A204.1 (cell line): ENCODE results near the gene CIZ1.

ENCODE experiments used
- FAIRE-seq: peaks from 2 replicates; lab custom pipeline; 2012; peaks lifted over from hg19 to GRCh38; lab: Jason Lieb, UNC

CIZ1 gene

GRCh38 chr9:128163027-128163515, 28.3 kb downstream of the CIZ1 start:
- FAIRE-seq = no peak

GRCh38 chr9:128162215-128163026, 29.0 kb downstream of the CIZ1 start:
- FAIRE-seq = no peak

- FAIRE-seq = no peak
Measured at GRCh38 chr9:128161215-128161902, 30.0 kb downstream of the CIZ1 start.

- no peak for FAIRE-seq
Measured at GRCh38 chr9:128160603-128160987, 30.8 kb downstream of the CIZ1 start.

GRCh38 chr9:128159784-128160602, 31.4 kb downstream of the CIZ1 start, which contains the start of gene BBLN:
BBLN (plus strand) TSS chr9:128160265; CDS start chr9:128160408, 143 bp downstream.
- FAIRE-seq = no peak

- FAIRE-seq = no peak
Measured at GRCh38 chr9:128159522-128159783, 31.9 kb downstream of the CIZ1 start.

GRCh38 chr9:128155736-128156500, 35.5 kb downstream of the CIZ1 start:
- no peak for FAIRE-seq

- FAIRE-seq = no peak
Measured at GRCh38 chr9:128153947-128154695, 37.3 kb downstream of the CIZ1 start.

- FAIRE-seq = no peak
Measured at GRCh38 chr9:128153060-128153946, 38.1 kb downstream of the CIZ1 start.

GRCh38 chr9:128152133-128153059, 39.0 kb downstream of the CIZ1 start:
- FAIRE-seq = no peak

- FAIRE-seq = no peak
Measured at GRCh38 chr9:128151309-128152132, 39.9 kb downstream of the CIZ1 start.

- no peak for FAIRE-seq
Measured at GRCh38 chr9:128150594-128151308, 40.6 kb downstream of the CIZ1 start.

- FAIRE-seq = no peak
Measured at GRCh38 chr9:128149951-128150593, 41.3 kb downstream of the CIZ1 start.

- FAIRE-seq = no peak
Measured at GRCh38 chr9:128149001-128149701, 42.2 kb downstream of the CIZ1 start, which contains the start of gene LCN2. LCN2 (plus strand) TSS chr9:128149453; CDS start chr9:128149526, 73 bp downstream.

- no peak for FAIRE-seq
Measured at GRCh38 chr9:128148509-128149000, 42.8 kb downstream of the CIZ1 start.

GRCh38 chr9:128146591-128147120, 44.7 kb downstream of the CIZ1 start:
- FAIRE-seq = no peak
